ENCODE data around the gene IL17RB.

The IL17RB gene

GRCh38 chr3:53813229-53813628, 33.1 kb upstream of the IL17RB start:
- FAIRE-seq, result no peak

- no peak for FAIRE-seq
Measured at GRCh38 chr3:53813876-53814275, 32.5 kb upstream of the IL17RB start.

- no peak for FAIRE-seq
Measured at GRCh38 chr3:53815067-53815466, 31.3 kb upstream of the IL17RB start.

- FAIRE-seq, result no peak
Measured at GRCh38 chr3:53815651-53816050, 30.7 kb upstream of the IL17RB start.

- FAIRE-seq, result no peak
Measured at GRCh38 chr3:53816425-53816824, 29.9 kb upstream of the IL17RB start.

GRCh38 chr3:53817211-53817610, 29.2 kb upstream of the IL17RB start:
- FAIRE-seq, result no peak

- no peak for FAIRE-seq
Measured at GRCh38 chr3:53817809-53818208, 28.6 kb upstream of the IL17RB start.

- FAIRE-seq, result no peak
Measured at GRCh38 chr3:53818221-53819162, 27.9 kb upstream of the IL17RB start.

GRCh38 chr3:53819163-53819868, 27.1 kb upstream of the IL17RB start:
- FAIRE-seq, result no peak

GRCh38 chr3:53820084-53820483, 26.3 kb upstream of the IL17RB start:
- no peak for FAIRE-seq

- FAIRE-seq, result no peak
Measured at GRCh38 chr3:53820756-53821580, 25.4 kb upstream of the IL17RB start.

GRCh38 chr3:53821631-53822121, 24.7 kb upstream of the IL17RB start:
- FAIRE-seq, result no peak

- no peak for FAIRE-seq
Measured at GRCh38 chr3:53822331-53822741, 24.0 kb upstream of the IL17RB start.

GRCh38 chr3:53823026-53823955, 23.1 kb upstream of the IL17RB start:
- FAIRE-seq, result no peak

- FAIRE-seq, result no peak
Measured at GRCh38 chr3:53823956-53824657, 22.3 kb upstream of the IL17RB start.

GRCh38 chr3:53824795-53825194, 21.6 kb upstream of the IL17RB start:
- FAIRE-seq, result no peak

GRCh38 chr3:53826048-53826447, 20.3 kb upstream of the IL17RB start:
- no peak for FAIRE-seq

- no peak for FAIRE-seq
Measured at GRCh38 chr3:53828581-53828980, 17.8 kb upstream of the IL17RB start.

- FAIRE-seq, result no peak
Measured at GRCh38 chr3:53829605-53830004, 16.8 kb upstream of the IL17RB start.

GRCh38 chr3:53830944-53831343, 15.4 kb upstream of the IL17RB start:
- no peak for FAIRE-seq

- FAIRE-seq, result no peak
Measured at GRCh38 chr3:53833053-53833645, 13.2 kb upstream of the IL17RB start.
